HG03095 (cell line): ENCODE measurements around the gene OTOR.
A peak's percentile ranks its signal among the peaks of the same experiment; 100 is the strongest.

Experiments
- ATAC-seq: cut with Tn5 transposase; IDR thresholded peaks from one replicate; pipeline ENCODE4 v1.9.1; 2021; ENCODE audit warnings: moderate library complexity; ENCODE audit not compliant: unreplicated experiment

The OTOR gene

DNA sequence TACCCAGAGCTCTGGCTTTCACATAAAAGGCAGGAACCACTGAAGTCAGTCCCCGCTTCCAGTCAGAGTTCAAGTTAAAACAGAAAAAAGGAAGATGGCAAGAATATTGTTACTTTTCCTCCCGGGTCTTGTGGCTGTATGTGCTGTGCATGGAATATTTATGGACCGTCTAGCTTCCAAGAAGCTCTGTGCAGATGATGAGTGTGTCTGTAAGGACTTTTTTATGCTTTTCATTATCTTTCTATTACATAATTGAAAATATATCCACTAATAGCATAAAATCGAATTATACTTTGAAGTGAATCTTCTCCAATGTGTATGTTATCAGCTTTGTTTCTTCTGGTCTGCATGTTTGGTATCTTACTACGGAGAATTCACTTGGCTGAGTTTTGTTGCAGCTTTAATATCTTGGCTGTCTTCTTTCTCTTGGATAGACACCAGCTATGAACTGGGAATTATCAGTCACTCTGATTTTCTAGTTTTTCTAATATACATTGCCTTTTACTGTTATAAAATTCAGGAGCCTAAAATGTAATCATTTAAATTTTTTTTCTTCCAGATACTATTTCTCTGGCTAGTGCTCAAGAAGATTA, at the start of gene OTOR:
TSS of gene OTOR (plus strand) at position 51 of the 593 bp plus-strand sequence. CDS start at position 95, 44 bp downstream.
- no peak for ATAC-seq

DNA sequence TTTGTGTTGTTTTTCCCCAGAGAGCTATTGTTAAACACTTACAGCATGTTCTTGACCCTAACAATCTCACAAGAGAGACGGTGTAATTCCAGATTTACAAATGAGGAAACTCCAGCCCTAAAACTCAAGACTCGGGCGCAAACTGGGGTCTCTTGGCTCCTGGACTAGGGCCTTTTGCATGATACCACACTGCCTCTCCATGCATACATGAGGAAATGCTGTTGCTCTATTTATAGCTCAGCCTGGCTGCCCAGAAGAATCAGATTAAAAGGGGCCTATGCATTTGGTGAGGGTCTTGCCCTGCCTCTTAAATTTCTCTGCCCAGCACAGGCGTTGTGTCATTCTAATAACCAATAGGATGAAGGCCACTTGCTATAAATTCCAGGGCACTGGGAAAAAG, 48.9 kb upstream of the OTOR start:
- ATAC-seq, result no peak

- no peak for ATAC-seq
Measured at GRCh38 chr20:16701296-16701695, 46.9 kb upstream of the OTOR start.

- no peak for ATAC-seq
Measured at GRCh38 chr20:16703570-16703969, 44.6 kb upstream of the OTOR start.

GRCh38 chr20:16707674-16708073, 40.5 kb upstream of the OTOR start:
- peak; percentile 65 for ATAC-seq

DNA sequence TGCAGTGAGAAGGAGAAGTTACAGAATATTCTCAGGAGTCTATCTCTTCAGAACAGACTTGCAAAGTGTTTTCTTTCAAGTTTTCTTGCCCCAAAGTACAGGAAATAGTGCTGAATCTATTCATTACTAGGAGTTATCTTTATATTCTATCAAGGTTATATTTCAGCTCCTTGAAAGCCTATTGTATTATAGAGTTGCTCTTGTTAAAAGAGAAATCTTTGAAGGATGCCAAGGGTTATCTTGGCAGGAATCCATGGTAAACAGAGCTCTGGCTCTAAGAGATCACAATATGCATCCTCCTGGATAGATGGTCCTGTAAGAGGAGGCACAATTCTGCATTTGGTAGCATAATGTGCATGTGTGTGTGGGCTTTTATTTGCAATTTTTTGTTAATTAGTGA, 39.6 kb upstream of the OTOR start:
- ATAC-seq, result no peak

DNA sequence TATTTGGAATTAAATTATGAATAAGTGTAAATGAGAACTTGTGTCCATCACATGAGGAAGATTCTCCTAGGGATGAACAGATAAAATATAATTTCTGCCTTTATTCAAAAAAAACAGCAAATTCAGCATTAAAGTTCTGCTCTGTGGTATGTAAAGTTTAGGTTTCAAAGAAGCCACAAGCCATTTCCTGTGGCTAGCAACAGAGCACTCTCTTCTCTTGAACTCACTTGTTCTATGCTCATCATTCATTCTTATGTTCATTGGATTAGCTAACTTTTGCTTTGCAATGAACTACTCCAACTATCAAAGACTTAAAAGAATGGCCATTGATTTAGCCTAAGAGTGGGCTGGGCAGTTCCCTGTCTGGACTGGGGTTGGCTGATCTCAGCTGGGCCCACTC, 39.1 kb upstream of the OTOR start:
- ATAC-seq, result peak; percentile 85

DNA sequence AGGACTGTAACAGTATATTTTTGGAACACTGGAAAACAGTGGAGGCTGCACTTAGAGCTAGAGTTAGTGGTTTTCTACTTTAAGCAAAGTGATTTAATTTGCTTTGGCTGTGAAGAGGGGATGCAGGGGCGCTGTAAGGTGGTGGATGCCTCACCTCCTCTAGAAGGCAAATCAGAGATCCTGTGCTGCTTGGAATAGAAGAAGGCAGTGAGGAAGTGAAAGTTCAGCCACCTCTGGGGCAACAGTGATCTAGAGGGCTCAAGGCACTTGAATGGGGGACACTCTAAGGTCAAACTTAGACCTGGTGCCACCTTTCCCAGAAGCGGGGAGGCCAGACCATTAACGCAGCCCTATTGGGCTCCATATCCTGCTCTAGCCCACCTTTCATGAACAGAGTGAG, 37.4 kb upstream of the OTOR start:
- no peak for ATAC-seq

DNA sequence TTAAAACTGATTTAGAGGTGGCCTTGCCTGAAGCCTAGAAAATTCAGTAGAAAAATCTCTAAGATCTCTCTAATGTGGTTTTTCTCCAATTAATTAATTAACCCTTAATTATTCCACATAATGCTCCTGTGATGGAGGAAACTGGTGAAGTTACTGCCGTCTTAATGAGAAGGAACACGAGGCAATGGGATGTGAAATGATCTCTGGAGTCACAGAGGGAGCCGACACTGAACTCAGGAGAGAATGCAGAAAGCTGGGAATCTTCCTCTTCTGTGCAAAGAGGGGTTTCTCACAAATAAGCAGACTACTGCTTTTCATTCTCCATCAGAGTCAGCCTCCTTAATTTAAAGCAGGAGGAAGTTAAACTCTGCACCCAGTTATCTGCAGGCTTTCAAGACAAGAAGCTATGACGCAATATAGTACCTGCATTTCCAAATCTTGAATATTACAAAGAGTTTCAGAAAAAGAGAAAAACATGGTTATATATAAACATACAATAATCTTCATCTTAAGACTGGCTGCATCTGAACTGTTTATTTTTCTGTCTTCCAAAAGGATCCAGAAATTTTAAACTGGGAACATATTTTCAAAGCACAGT, 36.4 kb upstream of the OTOR start:
- ATAC-seq, result no peak

GRCh38 chr20:16712511-16712947, 35.6 kb upstream of the OTOR start:
- ATAC-seq, result no peak

DNA sequence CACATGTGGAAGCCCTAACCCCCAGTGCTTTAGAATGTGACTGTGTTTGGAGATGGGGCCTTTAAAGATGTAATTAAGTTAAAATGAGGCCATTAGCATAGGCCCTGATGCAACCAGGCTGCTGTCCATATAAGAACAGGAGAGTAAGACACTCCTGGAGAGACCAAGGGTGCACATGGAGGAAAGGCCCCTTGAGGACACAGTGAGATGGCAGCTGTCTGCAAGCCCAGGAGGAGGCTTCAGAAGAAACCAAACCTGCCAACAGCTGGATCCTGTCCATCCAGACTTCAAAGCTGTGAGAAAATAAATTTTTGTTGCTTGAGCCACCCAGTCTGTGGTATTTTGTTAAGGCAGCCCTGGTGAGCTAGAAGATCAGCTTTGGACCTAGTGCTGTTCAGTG, 35.1 kb upstream of the OTOR start:
- ATAC-seq, result no peak

- no peak for ATAC-seq
Measured at GRCh38 chr20:16714242-16714641, 33.9 kb upstream of the OTOR start.

DNA sequence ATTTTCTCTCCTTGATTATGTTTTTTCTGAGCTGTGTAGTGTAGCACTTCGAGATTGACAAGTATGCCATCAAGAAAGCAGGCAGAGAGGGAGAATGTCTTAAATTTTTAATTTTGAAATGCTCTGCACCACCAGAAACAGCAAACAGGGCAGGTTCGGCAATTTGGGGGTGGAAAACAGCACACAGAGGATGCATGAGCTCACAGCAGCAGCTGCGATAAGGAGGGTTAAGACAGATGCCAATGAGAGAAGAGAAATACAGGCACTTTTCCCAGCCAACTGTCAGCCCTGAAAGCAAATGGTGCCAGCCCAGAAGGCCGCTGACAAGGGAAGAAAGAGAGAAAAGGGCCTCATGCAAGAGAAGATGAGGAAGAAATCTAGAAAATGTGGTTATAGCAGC, 33.4 kb upstream of the OTOR start:
- ATAC-seq, result no peak

DNA sequence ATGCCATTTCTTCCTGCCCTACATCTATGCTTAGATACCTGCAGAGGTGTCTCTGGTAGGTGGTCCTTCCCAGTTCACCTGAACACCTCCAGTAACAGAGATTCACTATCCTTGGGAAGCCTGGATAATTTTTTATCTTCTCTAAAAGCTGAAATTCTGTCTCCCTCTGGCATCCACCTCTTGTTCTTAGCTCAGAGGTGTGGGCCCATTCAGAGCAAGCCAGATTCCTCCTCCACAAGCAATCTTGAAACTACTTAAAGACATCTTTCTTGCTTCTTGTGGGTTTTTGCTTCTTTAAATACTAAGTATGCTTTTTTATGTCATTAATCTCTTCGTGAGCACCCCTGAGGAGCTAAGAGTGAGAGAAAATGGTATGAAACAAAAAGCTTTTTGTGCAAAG, 28.7 kb upstream of the OTOR start:
- no peak for ATAC-seq

GRCh38 chr20:16729080-16729479, 19.1 kb upstream of the OTOR start:
- ATAC-seq, result no peak

- ATAC-seq, result peak; percentile 99
Measured at GRCh38 chr20:16729565-16730460, 18.3 kb upstream of the OTOR start, which contains the start of gene SNRPB2. Gene SNRPB2 (plus strand): TSS chr20:16730026. CDS start chr20:16731703, 1,677 bp downstream.

GRCh38 chr20:16732506-16733152, 15.5 kb upstream of the OTOR start:
- no peak for ATAC-seq

GRCh38 chr20:16740365-16741072, 7.6 kb upstream of the OTOR start:
- ATAC-seq, result no peak

DNA sequence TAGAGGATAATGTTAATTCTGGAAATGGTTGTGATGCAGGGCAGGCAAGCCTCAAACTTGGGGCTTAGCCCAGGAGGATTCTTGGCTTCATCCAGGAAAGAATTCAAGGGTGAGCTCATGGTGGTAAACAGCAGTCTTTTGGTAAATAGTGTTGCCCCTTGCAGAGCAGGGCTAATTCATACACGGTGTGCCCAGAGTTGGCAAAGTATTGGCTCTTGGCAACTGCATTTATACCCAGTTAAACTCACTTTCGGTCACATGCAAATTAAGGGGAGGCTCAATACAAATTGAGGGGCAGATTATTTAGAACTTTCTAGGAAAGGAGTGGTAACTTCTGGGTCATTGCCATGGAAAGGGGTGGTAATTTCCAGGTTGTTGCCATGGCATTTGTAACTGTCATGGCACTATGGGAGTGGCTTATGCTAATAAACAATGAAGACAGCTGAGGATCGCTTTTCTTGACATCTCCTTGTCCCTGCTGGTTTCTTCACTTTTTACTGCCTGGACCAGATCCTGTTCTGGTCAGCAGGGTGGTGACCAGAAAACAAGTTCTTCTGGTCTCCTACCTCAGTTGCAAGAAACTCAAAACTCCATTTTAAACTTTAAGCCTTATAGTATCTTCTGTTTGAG, 3.9 kb upstream of the OTOR start:
- ATAC-seq, result no peak

- no peak for ATAC-seq
Measured at GRCh38 chr20:16745204-16745603, 3.0 kb upstream of the OTOR start.
